ENCODE measurements around the gene STK11IP.

Gene STK11IP

GRCh38 chr2:219569041-219569440, 28.6 kb upstream of the STK11IP start:
- Histone ChIP-seq H3K4me3 (ENCODE audit: insufficient read depth, low read length, poor library complexity, severe bottlenecking) (no peak overlapping the region), H3K9me3 (ENCODE audit: insufficient read depth, low read length) (no peaks in the 10 kb centered on the region), H3K79me2 (ENCODE audit: insufficient read depth, low read length) (no peaks in the 10 kb centered on the region), H4K20me1 (ENCODE audit: low read depth, low read length) (no peaks in the 10 kb centered on the region), H3K27me3 (ENCODE audit: low read length) (no peaks in the 10 kb centered on the region), H3K4me2 (ENCODE audit: low read depth, low read length, poor library complexity, severe bottlenecking) (no peak overlapping the region), H3K36me3 (ENCODE audit: low read length) (no peaks in the 10 kb centered on the region), H3K9ac (ENCODE audit: low read length) (no peak overlapping the region), H2AFZ (ENCODE audit: low read depth, low read length, severe bottlenecking) (no peak overlapping the region), H3K27ac (ENCODE audit: low read depth, low read length) (no peak overlapping the region), H3K9me2 (replicated peaks; ENCODE audit: insufficient read depth, low read length) (no peaks in the 10 kb centered on the region), H3F3A (ENCODE audit: insufficient read depth) (no peaks in the 10 kb centered on the region)
- TF ChIP-seq CTCF (IDR thresholded peaks at IDR 0.05; ENCODE audit: insufficient read depth, low read length, poor library complexity, severe bottlenecking) (no peak), EZH2phosphoT487 (conservative IDR thresholded peaks at IDR 0.05; ENCODE audit: low read length) (no peak)

DNA sequence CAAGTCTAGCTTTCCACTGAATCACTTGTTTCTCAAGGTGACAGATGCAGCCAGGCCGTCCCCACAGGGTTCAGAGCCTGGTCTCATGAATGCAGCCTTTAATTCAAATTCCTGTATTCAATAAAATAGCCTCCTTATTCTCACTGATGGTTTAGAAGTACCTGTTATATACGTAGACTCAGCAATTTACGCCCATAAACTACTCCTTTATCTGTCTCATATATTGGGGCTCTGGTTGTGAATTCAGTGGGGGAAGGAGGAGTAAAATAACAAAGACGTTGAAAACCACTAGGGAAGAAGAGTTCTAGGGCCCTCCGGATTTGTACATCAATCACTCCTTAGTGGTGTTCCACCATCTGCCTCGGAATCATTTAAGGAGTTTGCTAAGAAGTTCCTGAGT, 28.0 kb upstream of the STK11IP start:
- no peaks in the 10 kb centered on the region for H3K79me2 ChIP-seq (ENCODE audit: insufficient read depth, low read length)
- no peak overlapping the region for H3K4me2 ChIP-seq (ENCODE audit: low read depth, low read length, poor library complexity, severe bottlenecking)
- H3K36me3 ChIP-seq (ENCODE audit: low read length) = no peaks in the 10 kb centered on the region
- no peaks in the 10 kb centered on the region for H3F3A ChIP-seq (ENCODE audit: insufficient read depth)
- H3K4me3 ChIP-seq (ENCODE audit: insufficient read depth, low read length, poor library complexity, severe bottlenecking) = no peak overlapping the region
- no peak overlapping the region for H3K9ac ChIP-seq (ENCODE audit: low read length)
- H2AFZ ChIP-seq (ENCODE audit: low read depth, low read length, severe bottlenecking) = no peak overlapping the region
- H3K27ac ChIP-seq (ENCODE audit: low read depth, low read length) = no peak overlapping the region
- no peaks in the 10 kb centered on the region for H3K9me3 ChIP-seq (ENCODE audit: insufficient read depth, low read length)
- no peaks in the 10 kb centered on the region for H4K20me1 ChIP-seq (ENCODE audit: low read depth, low read length)
- H3K27me3 ChIP-seq (ENCODE audit: low read length) = no peaks in the 10 kb centered on the region
- TF ChIP-seq EZH2phosphoT487 (conservative IDR thresholded peaks at IDR 0.05; ENCODE audit: low read length) = no peak
- no peak for TF ChIP-seq CTCF (IDR thresholded peaks at IDR 0.05; ENCODE audit: insufficient read depth, low read length, poor library complexity, severe bottlenecking)
- H3K9me2 ChIP-seq (replicated peaks; ENCODE audit: insufficient read depth, low read length) = no peaks in the 10 kb centered on the region

DNA sequence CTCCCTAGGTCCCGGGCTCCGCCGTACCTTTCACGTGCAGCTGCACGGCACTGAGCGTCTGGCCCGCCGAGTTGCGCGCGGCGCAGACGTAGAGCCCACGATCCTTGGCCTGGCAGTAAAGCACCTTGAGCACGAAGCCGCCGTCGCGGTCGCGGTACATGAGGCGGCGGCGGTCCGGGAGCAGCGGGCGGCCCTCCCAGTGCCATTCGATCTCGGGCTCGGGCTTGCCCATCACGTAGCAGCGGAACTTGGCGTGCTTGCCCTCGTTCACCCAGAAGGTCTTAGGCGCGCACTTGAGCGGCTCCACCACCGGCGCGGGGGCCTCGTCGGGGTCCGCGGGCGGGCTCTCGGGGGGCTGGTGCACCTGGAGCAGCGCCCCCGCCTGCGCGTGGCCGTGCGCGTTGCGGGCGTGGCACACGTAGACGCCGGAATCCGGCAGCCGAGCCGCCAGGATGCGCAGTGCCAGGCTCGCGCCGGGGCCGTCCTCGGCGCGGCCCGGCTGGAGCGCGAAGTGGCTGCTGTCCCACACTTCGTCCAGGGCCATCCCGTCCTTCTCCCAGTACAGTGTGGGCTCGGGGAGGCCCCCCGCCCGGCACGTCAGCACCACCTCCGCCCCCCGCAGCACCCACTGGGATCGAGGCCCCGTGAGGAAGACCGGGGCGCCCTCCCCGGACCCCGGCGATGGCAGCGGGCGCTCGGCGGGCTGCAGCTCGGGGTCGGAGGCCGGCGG, 27.3 kb upstream of the STK11IP start:
- Histone ChIP-seq H3F3A (ENCODE audit: insufficient read depth) (no peaks in the 10 kb centered on the region), H3K4me3 (ENCODE audit: insufficient read depth, low read length, poor library complexity, severe bottlenecking) (no peak overlapping the region), H3K9me2 (replicated peaks; ENCODE audit: insufficient read depth, low read length) (no peaks in the 10 kb centered on the region), H3K9ac (ENCODE audit: low read length) (no peak overlapping the region), H3K79me2 (ENCODE audit: insufficient read depth, low read length) (no peaks in the 10 kb centered on the region), H3K27ac (ENCODE audit: low read depth, low read length) (no peak overlapping the region), H3K36me3 (ENCODE audit: low read length) (no peaks in the 10 kb centered on the region), H3K9me3 (ENCODE audit: insufficient read depth, low read length) (no peaks in the 10 kb centered on the region), H3K4me2 (ENCODE audit: low read depth, low read length, poor library complexity, severe bottlenecking) (no peak overlapping the region), H4K20me1 (ENCODE audit: low read depth, low read length) (no peaks in the 10 kb centered on the region), H2AFZ (ENCODE audit: low read depth, low read length, severe bottlenecking) (no peak overlapping the region), H3K27me3 (ENCODE audit: low read length) (no peaks in the 10 kb centered on the region)
- TF ChIP-seq EZH2phosphoT487 (conservative IDR thresholded peaks at IDR 0.05; ENCODE audit: low read length) = no peak

DNA sequence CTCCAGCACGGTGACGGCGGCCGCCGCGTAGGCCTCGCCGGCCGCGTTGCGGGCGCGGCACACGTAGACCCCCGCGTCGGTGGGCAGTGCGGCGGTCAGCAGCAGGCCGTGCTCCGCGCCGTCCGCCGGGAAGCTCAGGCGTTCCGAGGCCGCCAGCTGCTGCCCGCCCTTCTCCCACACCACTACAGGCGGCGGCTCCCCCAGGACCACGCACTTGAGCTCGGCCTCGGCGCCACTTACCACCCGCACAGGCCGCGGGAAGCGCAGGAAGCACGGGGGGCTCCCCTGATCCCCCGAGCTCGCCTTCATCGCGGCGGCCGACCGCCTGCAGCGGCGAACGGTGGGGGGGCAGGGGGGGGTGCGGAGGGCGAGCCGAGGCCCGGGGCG, 26.7 kb upstream of the STK11IP start:
- no peak overlapping the region for H3K4me3 ChIP-seq (ENCODE audit: insufficient read depth, low read length, poor library complexity, severe bottlenecking)
- no peak overlapping the region for H3K4me2 ChIP-seq (ENCODE audit: low read depth, low read length, poor library complexity, severe bottlenecking)
- no peak overlapping the region for H2AFZ ChIP-seq (ENCODE audit: low read depth, low read length, severe bottlenecking)
- H4K20me1 ChIP-seq (ENCODE audit: low read depth, low read length) = no peaks in the 10 kb centered on the region
- no peaks in the 10 kb centered on the region for H3K27me3 ChIP-seq (ENCODE audit: low read length)
- H3K27ac ChIP-seq (ENCODE audit: low read depth, low read length) = no peak overlapping the region
- no peaks in the 10 kb centered on the region for H3K79me2 ChIP-seq (ENCODE audit: insufficient read depth, low read length)
- no peaks in the 10 kb centered on the region for H3K9me3 ChIP-seq (ENCODE audit: insufficient read depth, low read length)
- H3K9me2 ChIP-seq (replicated peaks; ENCODE audit: insufficient read depth, low read length) = no peaks in the 10 kb centered on the region
- TF ChIP-seq EZH2phosphoT487 (conservative IDR thresholded peaks at IDR 0.05; ENCODE audit: low read length) (no peak), CTCF (IDR thresholded peaks at IDR 0.05; ENCODE audit: insufficient read depth, low read length, poor library complexity, severe bottlenecking) (no peak)
- H3F3A ChIP-seq (ENCODE audit: insufficient read depth) = no peaks in the 10 kb centered on the region
- H3K36me3 ChIP-seq (ENCODE audit: low read length) = no peaks in the 10 kb centered on the region
- H3K9ac ChIP-seq (ENCODE audit: low read length) = no peak overlapping the region
